Tibial nerve (tissue), 3 donors: Measurements from ENCODE around the gene FBXO42.

ENCODE experiments used
- CTCF ChIP-seq, 5 experiments: fragments of 200-600 bp in 3 of 5; fragments of 450-650 bp in 2 of 5; sonication (generic) in 3 of 5; IDR thresholded peaks; one replicate each; pipeline ENCODE4 v1.5.1; 2016 to 2019; ENCODE audit warnings: antibody characterized with exemption in 5 of 5, mild to moderate bottlenecking in 3 of 5, moderate library complexity in 2 of 5
- POLR2A ChIP-seq, 2 donors: fragments of 450-650 bp; IDR thresholded peaks; one replicate each; pipeline ENCODE4 v1.6.1; 2017; ENCODE audit warnings: antibody characterized with exemption in 2 of 2, mild to moderate bottlenecking in 2 of 2, moderate library complexity in 2 of 2

- TF ChIP-seq CTCF (IDR thresholded peaks at IDR 0.05) (no peak), POLR2A (IDR thresholded peaks at IDR 0.05) (no peak)
These were observed 126.2 kb downstream of the FBXO42 start for GRCh38 chr1:16226129-16226489.
